A673 (cell line): Measurements from ENCODE around the gene KCNAB2. TPM values are rescaled to one million over a fixed set of nuclear protein-coding genes. Genes with fewer than 3 reads are reported as not detected.

Experiments
- BruUV-seq: library from RNA; stranded (reverse); fragments of 400-500 nt; replicated peaks from 2 replicates; lab custom pipeline; 2021; lab: Mats Ljungman, UMichigan
- CTCF ChIA-PET: fragments of 300-600 bp; sonication (Branson Sonifier 250); formaldehyde crosslinking; loops from one replicate; lab custom pipeline; 2022; ENCODE audit warnings: antibody characterized with exemption; lab: Charles Lee
- POLR2A ChIA-PET: fragments of 300-600 bp; sonication (Branson Sonifier 250); formaldehyde crosslinking; loops from one replicate; lab custom pipeline; 2022; ENCODE audit warnings: antibody characterized with exemption; ENCODE audit not compliant: low non-redundant PET; lab: Charles Lee
- DNase-seq: peaks from one replicate; pipeline ENCODE4 v3.0.0-alpha.2; 2015; ENCODE audit warnings: low spot score
- H3K27ac ChIP-seq: fragments of 200-600 bp; sonication (generic); 2 replicates; pipeline ENCODE4 v1.5.1; 2016; ENCODE audit warnings: mixed run types, low read depth, mild to moderate bottlenecking, mixed read lengths, antibody characterized with exemption, low read length; ENCODE audit not compliant: poor library complexity, severe bottlenecking
- H3K27me3 ChIP-seq: fragments of 200-600 bp; sonication (generic); replicated peaks from 2 replicates; pipeline ENCODE4 v1.6.1; 2017; ENCODE audit warnings: mixed run types, low read depth, mild to moderate bottlenecking, mixed read lengths, antibody characterized with exemption, low read length; ENCODE audit not compliant: insufficient read depth, poor library complexity
- H3K36me3 ChIP-seq: fragments of 200-600 bp; sonication (generic); 2 replicates; pipeline ENCODE4 v1.6.1; 2016; ENCODE audit warnings: mixed run types, mild to moderate bottlenecking, mixed read lengths, antibody characterized with exemption, low read length; ENCODE audit not compliant: insufficient read depth, poor library complexity, severe bottlenecking
- H3K4me1 ChIP-seq: fragments of 200-600 bp; sonication (generic); 2 replicates; pipeline ENCODE4 v1.6.1; 2017; ENCODE audit warnings: mixed run types, mild to moderate bottlenecking, mixed read lengths, antibody characterized with exemption, low read length; ENCODE audit not compliant: insufficient read depth, poor library complexity, severe bottlenecking
- H3K4me3 ChIP-seq: fragments of 200-600 bp; sonication (generic); 2 replicates; pipeline ENCODE4 v1.5.1; 2016; ENCODE audit warnings: low read depth, mixed run types, mild to moderate bottlenecking, mixed read lengths, low read length; ENCODE audit not compliant: poor library complexity, severe bottlenecking
- H3K9me3 ChIP-seq: fragments of 200-600 bp; sonication (generic); 2 replicates; pipeline ENCODE4 v1.6.1; 2016; ENCODE audit warnings: mixed run types, low read depth, mild to moderate bottlenecking, mixed read lengths, antibody characterized with exemption, low read length; ENCODE audit not compliant: poor library complexity, severe bottlenecking
- EZH2 ChIP-seq: fragments of 200-600 bp; sonication (generic); IDR thresholded peaks from 2 replicates; pipeline ENCODE4 v1.6.1; 2017; ENCODE audit warnings: borderline replicate concordance, low read depth, mild to moderate bottlenecking, mixed read lengths, antibody characterized with exemption, low read length; ENCODE audit not compliant: poor library complexity, severe bottlenecking
- intact Hi-C: fragments of 100-400 bp; cut with micrococcal nuclease; formaldehyde crosslinking; loops from one replicate; pipeline ENCODE4 v1.10.0; 2022; ENCODE audit not compliant: unreplicated experiment
- total RNA-seq: library from RNA; stranded (reverse); gene quantifications from 2 replicates; pipeline ENCODE4 v1.2.3, GENCODE V29; 2021
- TF ChIP-seq, protein P1 (sequence below): fragments of 300-800, 200-600 bp; sonication (generic); conservative IDR thresholded peaks from 2 replicates; pipeline ENCODE4 v1.5.1; 2017; ENCODE audit warnings: low read depth, mild to moderate bottlenecking, antibody characterized with exemption, low read length, moderate library complexity, mixed read lengths

KCNAB2 gene
- total RNA-seq, 1 experiment from 2014 or later, result 6.4 TPM

DNA sequence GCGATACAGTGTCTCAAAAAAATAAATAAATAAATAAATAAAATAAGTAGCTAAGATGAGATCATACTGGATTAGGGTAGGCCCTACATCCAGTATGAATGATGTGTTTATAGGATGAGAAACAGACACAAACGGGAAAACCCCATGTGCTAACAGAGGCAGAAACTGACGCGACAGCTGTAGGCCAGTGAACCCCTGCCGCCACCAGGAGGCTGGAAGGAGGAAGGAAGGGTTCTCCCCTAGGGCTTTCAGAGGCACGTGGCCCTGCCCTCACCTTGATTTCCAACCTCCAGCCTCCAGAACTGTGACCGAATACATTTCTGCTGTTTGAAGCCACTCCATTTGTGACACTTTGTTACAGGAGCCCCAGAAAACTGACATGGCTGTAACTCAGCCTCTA, 95.9 kb downstream of the KCNAB2 start:
- no peak for TF ChIP-seq EZH2
- TF ChIP-seq, protein P1, sequence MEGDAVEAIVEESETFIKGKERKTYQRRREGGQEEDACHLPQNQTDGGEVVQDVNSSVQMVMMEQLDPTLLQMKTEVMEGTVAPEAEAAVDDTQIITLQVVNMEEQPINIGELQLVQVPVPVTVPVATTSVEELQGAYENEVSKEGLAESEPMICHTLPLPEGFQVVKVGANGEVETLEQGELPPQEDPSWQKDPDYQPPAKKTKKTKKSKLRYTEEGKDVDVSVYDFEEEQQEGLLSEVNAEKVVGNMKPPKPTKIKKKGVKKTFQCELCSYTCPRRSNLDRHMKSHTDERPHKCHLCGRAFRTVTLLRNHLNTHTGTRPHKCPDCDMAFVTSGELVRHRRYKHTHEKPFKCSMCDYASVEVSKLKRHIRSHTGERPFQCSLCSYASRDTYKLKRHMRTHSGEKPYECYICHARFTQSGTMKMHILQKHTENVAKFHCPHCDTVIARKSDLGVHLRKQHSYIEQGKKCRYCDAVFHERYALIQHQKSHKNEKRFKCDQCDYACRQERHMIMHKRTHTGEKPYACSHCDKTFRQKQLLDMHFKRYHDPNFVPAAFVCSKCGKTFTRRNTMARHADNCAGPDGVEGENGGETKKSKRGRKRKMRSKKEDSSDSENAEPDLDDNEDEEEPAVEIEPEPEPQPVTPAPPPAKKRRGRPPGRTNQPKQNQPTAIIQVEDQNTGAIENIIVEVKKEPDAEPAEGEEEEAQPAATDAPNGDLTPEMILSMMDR, result no peak
- Histone ChIP-seq H3K9me3 (no peaks in the 10 kb centered on the region), H3K27me3 (no peaks in the 10 kb centered on the region), H3K36me3 (no peaks in the 10 kb centered on the region), H3K27ac (no peak overlapping the region), H3K4me3 (no peak overlapping the region), H3K4me1 (no peaks in the 10 kb centered on the region)
- no peak for DNase-seq
- BruUV-seq, result no TSS peak
- intact Hi-C loops, result no loop called here
- ChIA-PET POLR2A (no interaction called here), CTCF (no interaction called here)

DNA sequence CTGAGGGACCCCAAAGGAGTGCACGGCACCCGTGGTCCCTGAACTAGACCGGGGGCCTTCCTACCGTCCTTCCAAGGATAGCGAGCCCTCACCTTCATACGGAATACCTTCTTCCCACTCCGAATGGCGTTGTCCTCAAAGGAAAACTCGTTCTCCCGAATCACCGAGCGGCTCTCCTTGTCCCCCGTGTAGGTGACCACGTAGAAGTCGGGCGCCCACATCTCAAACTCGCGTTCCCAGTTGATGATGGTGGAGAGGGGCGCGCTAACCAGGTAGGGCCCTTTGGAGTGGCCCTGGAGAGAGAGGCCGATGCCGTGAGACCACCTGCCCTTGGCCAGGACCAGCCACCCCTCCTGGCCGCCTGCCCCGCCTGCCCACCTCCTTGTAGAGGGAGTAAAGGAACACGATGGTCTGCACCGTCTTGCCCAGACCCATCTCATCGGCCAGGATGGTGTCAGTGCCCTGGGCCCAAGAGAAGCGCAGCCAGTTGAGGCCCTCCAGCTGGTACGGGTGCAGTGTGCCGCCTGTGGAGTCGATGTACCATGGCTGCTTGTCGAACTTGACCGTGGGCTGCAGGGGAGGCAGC, 96.4 kb downstream of the KCNAB2 start:
- intact Hi-C loops, result no loop called here
- Histone ChIP-seq H3K27me3 (no peaks in the 10 kb centered on the region), H3K4me1 (no peaks in the 10 kb centered on the region), H3K9me3 (no peaks in the 10 kb centered on the region), H3K4me3 (no peak overlapping the region), H3K27ac (no peak overlapping the region), H3K36me3 (no peaks in the 10 kb centered on the region)
- TF ChIP-seq, protein P1, result no peak
- BruUV-seq, result no TSS peak
- ChIA-PET CTCF (no interaction called here), POLR2A (no interaction called here)
- DNase-seq, result no peak

DNA sequence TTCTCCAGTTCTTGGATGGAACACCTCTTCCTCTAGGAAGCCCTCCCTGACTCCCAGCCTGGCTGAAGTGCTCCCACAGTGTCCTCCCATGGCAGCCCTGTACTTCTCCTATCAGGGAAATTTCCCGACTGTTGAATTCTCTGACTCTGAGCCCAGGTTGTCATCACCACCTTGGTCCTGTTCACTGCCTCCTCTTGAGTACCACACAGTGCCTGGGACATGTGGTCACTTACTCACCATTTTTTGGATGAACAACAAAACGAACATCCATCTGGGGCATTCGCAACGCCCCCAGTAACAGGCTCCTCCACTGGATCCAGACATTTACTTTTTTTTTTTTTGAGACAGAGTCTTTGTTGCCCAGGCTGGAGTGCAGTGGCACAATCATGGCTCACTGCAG, 97.0 kb downstream of the KCNAB2 start:
- POLR2A ChIA-PET, result interaction anchor here (0.9 kb wide), 1 partner anchor 7 kb away, joined by 3 read pairs; no protein-coding TSS in a partner anchor
- Histone ChIP-seq H3K9me3 (no peaks in the 10 kb centered on the region), H3K4me1 (no peaks in the 10 kb centered on the region), H3K36me3 (no peaks in the 10 kb centered on the region), H3K27ac (no peak overlapping the region), H3K27me3 (no peaks in the 10 kb centered on the region), H3K4me3 (no peak overlapping the region)
- TF ChIP-seq EZH2, result no peak
- TF ChIP-seq, protein P1, result no peak
- CTCF ChIA-PET, result no interaction called here
- intact Hi-C loops, result no loop called here
- DNase-seq, result no peak
- BruUV-seq, result no TSS peak
